CD14-positive monocyte (primary cell): ENCODE data around the gene CAMK1D. TPM values are rescaled to one million over a fixed set of nuclear protein-coding genes. Genes with fewer than 3 reads are reported as not detected.

Experiments used
- DNase-seq, 3 donors: peaks; one replicate each; pipeline ENCODE4 v3.0.0-alpha.2; 2011 to 2022
- H2AFZ ChIP-seq: 2 replicates; pipeline ENCODE4 v1.6.0; 2012; ENCODE audit warnings: mild to moderate bottlenecking, low read depth, low read length, inconsistent platforms; ENCODE audit not compliant: insufficient read depth, poor library complexity, severe bottlenecking
- H3K27ac ChIP-seq, 2 donors: 1 replicate in 1 of 2; 2 replicates in 1 of 2; pipeline ENCODE4 v1.5.1; 2012 to 2013; ENCODE audit warnings: low read length in 2 of 2, control low read depth in 1 of 2, inconsistent platforms in 1 of 2, low read depth in 1 of 2, mild to moderate bottlenecking in 1 of 2
- H3K27me3 ChIP-seq, 2 donors: one replicate each; pipeline versions ENCODE4 v1.6.0 to v1.6.1; 2011 to 2013; ENCODE audit warnings: low read length in 2 of 2; ENCODE audit not compliant: control insufficient read depth in 2 of 2, insufficient read depth in 2 of 2
- H3K36me3 ChIP-seq, 2 donors: replicated peaks in 1 of 2; 1 replicate in 1 of 2; 2 replicates in 1 of 2; pipeline versions ENCODE4 v1.5.1 to v1.6.1; 2012 to 2013; ENCODE audit warnings: low read length in 2 of 2, control low read depth in 1 of 2, inconsistent platforms in 1 of 2, mild to moderate bottlenecking in 1 of 2; ENCODE audit not compliant: insufficient read depth in 2 of 2, control insufficient read depth in 1 of 2
- H3K4me1 ChIP-seq, 2 donors: 1 replicate in 1 of 2; 2 replicates in 1 of 2; pipeline versions ENCODE4 v1.5.1 to v1.6.1; 2012 to 2013; ENCODE audit warnings: low read length in 2 of 2, control low read depth in 1 of 2, inconsistent platforms in 1 of 2, mild to moderate bottlenecking in 1 of 2, moderate library complexity in 1 of 2; ENCODE audit not compliant: insufficient read depth in 2 of 2, control insufficient read depth in 1 of 2
- H3K4me2 ChIP-seq: replicated peaks from 2 replicates; pipeline ENCODE3; 2012; ENCODE audit warnings: low read length, moderate library complexity, mild to moderate bottlenecking; ENCODE audit not compliant: poor library complexity, severe bottlenecking; ENCODE audit errors: extremely low read depth
- H3K4me3 ChIP-seq, 3 experiments: fragments of 200-600 bp in 1 of 3; sonication (generic) in 1 of 3; replicated peaks in 1 of 3; 1 replicate in 2 of 3; 2 replicates in 1 of 3; pipeline ENCODE4 v1.5.1; 2011 to 2013; ENCODE audit warnings: low read length in 3 of 3, mild to moderate bottlenecking in 3 of 3, control low read depth in 2 of 3, low read depth in 2 of 3, inconsistent platforms in 1 of 3, moderate library complexity in 1 of 3
- H3K79me2 ChIP-seq: 2 replicates; pipeline ENCODE4 v1.6.0; 2012; ENCODE audit warnings: mild to moderate bottlenecking, control low read depth, inconsistent platforms, low read length, moderate library complexity; ENCODE audit not compliant: insufficient read depth
- H3K9ac ChIP-seq: 2 replicates; pipeline ENCODE4 v1.6.0; 2017; ENCODE audit warnings: low read length, mild to moderate bottlenecking; ENCODE audit not compliant: insufficient read depth, poor library complexity, severe bottlenecking
- H3K9me3 ChIP-seq, 2 donors: replicated peaks in 1 of 2; 1 replicate in 1 of 2; 2 replicates in 1 of 2; pipeline versions ENCODE4 v1.5.1 to v1.6.1; 2012 to 2013; ENCODE audit warnings: low read length in 2 of 2, control low read depth in 1 of 2; ENCODE audit not compliant: control insufficient read depth in 1 of 2, insufficient read depth in 1 of 2
- H4K20me1 ChIP-seq: 2 replicates; pipeline ENCODE4 v1.6.0; 2012; ENCODE audit warnings: mild to moderate bottlenecking, low read length, control low read depth, moderate library complexity; ENCODE audit not compliant: insufficient read depth
- H3K27ac Mint-ChIP-seq, 7 donors: one replicate each; pipeline ENCODE4 v1.8.0; 2020; ENCODE audit warnings: mild to moderate bottlenecking in 7 of 7, mixed read lengths in 7 of 7, moderate library complexity in 6 of 7, inconsistent platforms in 2 of 7
- H3K27me3 Mint-ChIP-seq, 3 donors: one replicate each; pipeline ENCODE4 v1.8.0; 2021 to 2022; ENCODE audit warnings: low read depth in 3 of 3, mild to moderate bottlenecking in 3 of 3, mixed read lengths in 3 of 3, moderate library complexity in 3 of 3, inconsistent platforms in 1 of 3
- H3K36me3 Mint-ChIP-seq, 2 donors: one replicate each; pipeline ENCODE4 v1.8.0; 2020; ENCODE audit warnings: mixed read lengths in 2 of 2, inconsistent platforms in 1 of 2, mild to moderate bottlenecking in 1 of 2
- H3K4me1 Mint-ChIP-seq: one replicate; pipeline ENCODE4 v1.8.0; 2020; ENCODE audit warnings: mild to moderate bottlenecking, mixed read lengths
- H3K4me3 Mint-ChIP-seq, 2 donors: one replicate each; pipeline ENCODE4 v1.8.0; 2020; ENCODE audit warnings: mild to moderate bottlenecking in 2 of 2, mixed read lengths in 2 of 2, moderate library complexity in 1 of 2
- H3K9me3 Mint-ChIP-seq, 7 donors: one replicate each; pipeline ENCODE4 v1.8.0; 2020 to 2022; ENCODE audit warnings: mixed read lengths in 7 of 7, mild to moderate bottlenecking in 6 of 7, moderate library complexity in 6 of 7, inconsistent platforms in 2 of 7
- WGBS: methylation state at CpG from one replicate; pipeline ENCODE4 v1.1.5; 2013; ENCODE audit warnings: missing lambda C conversion rate; ENCODE audit not compliant: insufficient coverage; 5-methylcytosine and 5-hydroxymethylcytosine counted together
- intact Hi-C, 2 donors: fragments of 100-400 bp; cut with micrococcal nuclease; formaldehyde crosslinking; loops; one replicate each; pipeline versions ENCODE4 v1.15.0 to v1.15.1; 2023
- polyA plus RNA-seq, 3 donors: library from polyadenylated mRNA; depleted of rRNA in 1 of 3; unstranded in 2 of 3; stranded (reverse) in 1 of 3; fragments of 300-500 nt in 2 of 3; fragments of >200 nt in 1 of 3; fragmentation: Illumina TruSeq in 2 of 3; gene quantifications; 1 replicate in 2 of 3; 2 replicates in 1 of 3; pipeline ENCODE4 v1.2.3, GENCODE V29; 2012 to 2021
- TF ChIP-seq, protein P1 (sequence below): fragments of 200-600 bp; IDR thresholded peaks from one replicate; pipeline ENCODE4 v1.8.0; 2022; ENCODE audit warnings: antibody characterized with exemption, mild to moderate bottlenecking

CAMK1D gene
- polyA plus RNA-seq, 3 donors, result 6.7 to 11.8 (median 7.1) TPM

DNA sequence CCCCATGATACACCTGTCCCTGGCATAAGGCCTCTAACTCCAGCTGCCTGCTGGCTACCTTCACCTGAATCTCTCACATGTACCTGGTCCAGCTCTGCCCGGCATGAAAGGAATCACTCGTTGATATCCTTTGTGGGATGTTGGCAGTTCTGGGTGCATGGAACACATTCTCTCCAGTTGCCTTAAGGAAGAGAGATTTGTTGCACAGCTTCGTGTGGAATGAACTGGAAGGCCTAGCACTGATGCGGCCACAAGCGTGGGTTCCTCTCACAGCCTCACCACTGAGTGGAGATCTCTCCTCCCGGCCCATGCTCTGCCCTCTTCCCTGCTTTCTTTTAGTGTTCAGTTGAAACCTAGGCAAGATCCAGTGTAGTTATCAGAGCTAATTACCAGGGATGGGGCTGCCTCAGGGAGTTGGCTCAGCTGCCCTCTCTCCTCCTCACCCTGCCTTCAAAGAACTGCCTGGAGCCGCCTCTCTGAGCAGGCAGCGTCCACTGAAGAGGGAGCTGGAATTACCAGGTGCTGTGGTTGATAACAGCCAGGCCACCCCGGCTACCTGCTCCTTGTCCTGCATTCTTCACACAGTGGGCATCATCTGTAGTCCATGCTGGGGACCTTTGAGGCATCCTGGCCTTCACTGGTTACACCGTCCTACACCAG lies 457.9 kb downstream of the CAMK1D start:
- Histone ChIP-seq H3K9me3 (no peaks in the 10 kb centered on the region), H3K27me3 (no peaks in the 10 kb centered on the region), H3K4me1 (no peaks in the 10 kb centered on the region), H3K4me2 (no peak overlapping the region), H3K4me3 (no peak overlapping the region), H3K9ac (no peak overlapping the region), H3K27ac (no peak overlapping the region), H4K20me1 (no peaks in the 10 kb centered on the region), H3K79me2 (no peaks in the 10 kb centered on the region), H3K36me3 (no peaks in the 10 kb centered on the region), H2AFZ (no peak overlapping the region)
- no peak for DNase-seq
- Mint-ChIP-seq H3K4me3 (no peak overlapping the region), H3K36me3 (peaks cover 0 to 2% of the 10 kb centered on the region in 2 donors), H3K4me1 (no peaks in the 10 kb centered on the region), H3K27ac (no peak overlapping the region), H3K9me3 (peaks cover 0 to 5% (median 0%) of the 10 kb centered on the region in 7 donors), H3K27me3 (peaks cover 0 to 3% (median 1%) of the 10 kb centered on the region in 3 donors)
- TF ChIP-seq, protein P1, sequence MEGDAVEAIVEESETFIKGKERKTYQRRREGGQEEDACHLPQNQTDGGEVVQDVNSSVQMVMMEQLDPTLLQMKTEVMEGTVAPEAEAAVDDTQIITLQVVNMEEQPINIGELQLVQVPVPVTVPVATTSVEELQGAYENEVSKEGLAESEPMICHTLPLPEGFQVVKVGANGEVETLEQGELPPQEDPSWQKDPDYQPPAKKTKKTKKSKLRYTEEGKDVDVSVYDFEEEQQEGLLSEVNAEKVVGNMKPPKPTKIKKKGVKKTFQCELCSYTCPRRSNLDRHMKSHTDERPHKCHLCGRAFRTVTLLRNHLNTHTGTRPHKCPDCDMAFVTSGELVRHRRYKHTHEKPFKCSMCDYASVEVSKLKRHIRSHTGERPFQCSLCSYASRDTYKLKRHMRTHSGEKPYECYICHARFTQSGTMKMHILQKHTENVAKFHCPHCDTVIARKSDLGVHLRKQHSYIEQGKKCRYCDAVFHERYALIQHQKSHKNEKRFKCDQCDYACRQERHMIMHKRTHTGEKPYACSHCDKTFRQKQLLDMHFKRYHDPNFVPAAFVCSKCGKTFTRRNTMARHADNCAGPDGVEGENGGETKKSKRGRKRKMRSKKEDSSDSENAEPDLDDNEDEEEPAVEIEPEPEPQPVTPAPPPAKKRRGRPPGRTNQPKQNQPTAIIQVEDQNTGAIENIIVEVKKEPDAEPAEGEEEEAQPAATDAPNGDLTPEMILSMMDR, result no peak
- WGBS, result 97% methylated on average over 6 of the region's 10 CpGs
- intact Hi-C loops, result no loop called here

DNA sequence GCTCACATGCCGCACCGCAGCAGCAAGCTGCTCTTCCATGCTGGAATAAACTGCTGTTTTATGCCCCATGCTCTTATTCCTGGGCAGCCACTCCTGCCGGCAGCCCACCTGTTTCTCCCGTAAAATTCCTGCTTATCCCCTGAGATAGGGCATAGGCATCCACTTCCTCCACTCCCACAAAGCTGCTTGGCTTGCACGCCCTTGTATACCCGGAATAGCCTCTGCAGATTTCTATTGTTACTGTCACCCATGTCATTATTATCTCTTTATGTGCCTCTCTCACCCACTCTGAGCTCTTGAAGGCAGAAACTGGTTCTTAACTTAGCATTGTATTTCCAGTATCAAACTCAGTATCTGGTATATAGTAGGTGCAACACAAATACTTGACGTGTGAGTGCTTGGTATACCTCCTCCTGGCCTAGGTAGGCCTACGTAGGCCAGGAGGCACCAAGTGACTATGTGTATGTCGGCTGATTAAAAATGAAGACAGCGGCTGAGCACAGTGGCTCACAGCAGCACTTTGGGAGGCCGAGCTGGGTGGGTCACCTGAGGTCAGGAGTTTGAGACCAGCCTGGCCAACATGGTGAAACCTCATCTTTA lies 458.8 kb downstream of the CAMK1D start:
- no peak for DNase-seq
- TF ChIP-seq, protein P1, result no peak
- Mint-ChIP-seq H3K36me3 (peaks cover 0 to 2% of the 10 kb centered on the region in 2 donors), H3K4me3 (no peak overlapping the region), H3K9me3 (peaks cover 0 to 5% (median 0%) of the 10 kb centered on the region in 7 donors), H3K27ac (no peak overlapping the region), H3K4me1 (no peaks in the 10 kb centered on the region), H3K27me3 (peaks cover 0 to 3% (median 3%) of the 10 kb centered on the region in 3 donors)
- Histone ChIP-seq H3K4me3 (no peak overlapping the region), H3K27ac (no peak overlapping the region), H3K9me3 (no peaks in the 10 kb centered on the region), H3K4me1 (no peaks in the 10 kb centered on the region), H3K36me3 (no peaks in the 10 kb centered on the region), H2AFZ (no peak overlapping the region), H3K27me3 (no peaks in the 10 kb centered on the region), H3K4me2 (no peak overlapping the region), H4K20me1 (no peaks in the 10 kb centered on the region), H3K9ac (no peak overlapping the region), H3K79me2 (no peaks in the 10 kb centered on the region)
- WGBS, result 94% methylated on average over 9 of the region's 11 CpGs
- intact Hi-C loops, result no loop called here
